ENCODE results near the gene UBFD1.
"Not testable (repeated sequence)": the region's sequence is repeated elsewhere in the genome, so short reads cannot be mapped to it uniquely, and the experiment has no call there.

The UBFD1 gene

DNA sequence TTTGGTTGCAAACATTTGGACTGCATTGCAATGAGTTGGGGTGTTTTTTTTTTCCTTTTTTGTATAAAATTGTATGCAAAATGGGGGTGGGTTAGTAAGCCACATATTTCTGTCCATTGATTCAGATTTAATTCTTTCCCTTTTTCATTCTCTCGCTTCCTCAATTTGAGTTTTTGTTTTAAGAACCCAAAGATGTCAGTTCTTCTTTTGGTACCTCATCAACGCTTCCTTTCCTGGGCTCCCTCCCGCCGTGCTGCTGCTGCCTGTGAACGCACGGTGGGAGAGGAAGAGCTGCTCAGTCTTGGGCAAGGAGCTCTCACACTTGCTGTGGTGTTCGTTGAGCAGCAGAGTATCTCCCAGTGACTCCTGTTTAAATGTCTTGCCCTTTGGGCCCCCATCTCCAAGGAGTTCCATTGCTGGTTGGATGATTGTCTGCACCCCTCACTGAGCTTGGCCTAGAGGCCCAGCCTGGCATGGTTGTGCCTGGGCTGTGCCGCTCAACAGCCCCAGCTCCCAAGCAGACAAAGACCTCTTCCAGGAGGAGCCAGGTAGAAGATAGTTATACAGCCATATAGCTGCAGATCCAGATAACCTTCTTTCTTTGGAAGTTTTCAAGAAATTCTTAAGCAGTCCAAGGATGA lies 13.6 kb downstream of the UBFD1 start:
- DNase-seq, result no peak

DNA sequence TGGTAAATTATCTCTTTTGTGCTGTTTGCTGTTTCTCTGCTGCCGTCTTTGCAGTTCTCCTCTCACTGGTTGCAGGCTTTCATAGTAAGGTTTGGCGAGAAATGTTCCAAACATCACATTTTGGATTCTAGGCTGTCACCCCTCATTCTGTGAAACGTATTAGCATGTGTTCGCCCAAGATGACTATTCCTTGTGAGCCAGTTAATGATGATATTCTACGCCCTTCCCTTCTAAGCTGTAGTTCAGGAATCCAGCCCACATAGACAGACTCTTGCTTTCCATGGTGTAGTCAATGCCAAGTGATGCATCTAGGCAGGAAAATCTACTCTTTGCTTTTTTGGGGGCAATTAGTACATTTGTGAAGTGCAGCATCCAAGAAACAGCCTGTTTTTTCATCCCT lies 14.4 kb downstream of the UBFD1 start:
- no peak for DNase-seq

DNA sequence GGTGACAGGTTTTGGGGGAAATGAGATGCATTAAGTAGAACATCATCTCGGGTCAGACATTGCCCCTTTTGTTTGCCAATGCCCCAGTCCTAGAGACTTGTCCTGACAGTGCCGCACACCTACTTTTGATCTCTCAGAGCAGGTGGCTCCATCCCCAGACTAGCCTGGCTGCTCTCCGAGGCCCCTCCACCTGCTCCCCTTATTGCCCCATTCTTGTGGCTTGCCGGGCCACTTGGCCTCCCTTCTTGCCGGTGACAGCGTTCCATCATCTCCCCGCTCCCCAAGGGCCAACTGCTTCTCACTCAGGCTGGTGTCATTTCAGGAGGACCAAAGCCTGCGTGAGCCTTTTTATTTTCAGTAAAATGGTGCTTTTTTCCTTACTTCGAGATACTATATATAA lies 14.9 kb downstream of the UBFD1 start:
- no peak for DNase-seq

DNA sequence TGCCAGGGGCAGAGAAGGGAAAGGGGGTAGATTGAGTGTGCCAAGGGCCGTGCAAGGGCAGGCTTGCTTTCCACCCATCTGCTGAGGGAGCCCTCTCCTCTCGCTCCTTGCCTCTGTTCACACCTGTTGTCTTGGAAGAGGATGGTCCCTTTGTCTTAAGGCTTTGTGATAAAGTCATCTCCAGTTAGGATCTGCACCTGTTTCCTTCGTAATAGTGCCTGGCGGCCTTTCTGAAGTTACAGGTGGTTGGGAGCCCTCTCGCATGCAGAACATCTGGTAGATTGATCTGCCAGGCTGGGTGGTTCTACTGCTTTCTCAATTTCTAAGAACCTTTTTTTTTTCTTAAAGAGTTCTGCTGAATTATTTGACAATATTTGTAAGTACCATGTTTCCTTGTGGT lies 16.3 kb downstream of the UBFD1 start:
- DNase-seq, result no peak

DNA sequence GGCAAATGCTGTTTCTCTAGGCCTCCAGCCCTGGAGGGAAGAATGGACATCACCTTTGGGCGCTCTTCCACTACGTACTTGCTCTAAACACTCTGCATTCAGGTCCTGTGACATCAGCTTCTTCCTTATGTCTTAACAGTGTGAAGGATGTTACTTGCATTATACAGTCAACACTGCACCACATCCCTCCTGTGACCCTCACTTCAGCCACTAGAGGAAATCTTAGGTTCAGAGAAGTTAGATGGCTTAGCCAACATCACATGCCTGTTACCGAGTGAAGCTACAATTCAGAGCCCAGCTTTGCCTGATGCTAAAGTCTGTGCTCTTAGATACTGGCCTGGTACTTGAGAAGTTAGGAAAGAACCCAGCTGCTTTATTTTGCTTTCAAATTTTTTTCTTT lies 18.3 kb downstream of the UBFD1 start:
- no peak for DNase-seq

- DNase-seq, result no peak
These were observed 20.0 kb downstream of the UBFD1 start for GRCh38 chr16:23577493-23577892.

DNA sequence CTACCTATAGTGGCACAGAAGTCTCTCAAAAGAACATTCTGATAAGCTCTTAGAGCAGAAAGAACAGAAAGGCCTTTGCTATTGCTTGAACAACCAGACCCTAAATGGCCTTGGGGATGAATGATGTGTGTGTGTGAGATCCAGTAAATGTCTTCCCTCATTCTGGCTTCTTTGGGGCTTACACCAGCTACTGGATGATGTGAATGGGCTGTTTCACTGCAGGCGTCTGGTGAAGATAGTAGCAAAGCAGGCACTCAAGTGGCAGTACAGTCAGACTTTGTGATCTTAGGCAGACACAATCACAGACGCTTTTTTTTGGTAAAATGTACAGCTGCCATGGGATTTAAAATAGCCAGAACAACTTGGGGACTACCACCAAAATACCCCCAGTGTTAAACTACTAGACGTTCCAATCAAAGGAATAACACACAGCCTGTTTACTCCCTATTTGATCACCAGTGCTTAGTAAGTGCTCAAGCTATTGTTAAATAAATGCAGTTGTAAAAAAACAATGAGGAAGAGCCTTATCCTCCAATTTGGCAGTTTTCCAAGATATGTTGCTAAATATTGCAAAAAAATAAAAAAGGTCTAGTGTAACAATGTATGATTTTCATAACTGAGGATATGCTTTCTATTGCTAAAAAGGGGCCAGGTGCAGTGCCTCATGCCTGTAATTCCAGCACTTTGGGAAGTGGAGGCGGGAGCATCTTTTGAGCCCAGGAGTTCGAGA lies 20.7 kb downstream of the UBFD1 start:
- no peak for DNase-seq

DNA sequence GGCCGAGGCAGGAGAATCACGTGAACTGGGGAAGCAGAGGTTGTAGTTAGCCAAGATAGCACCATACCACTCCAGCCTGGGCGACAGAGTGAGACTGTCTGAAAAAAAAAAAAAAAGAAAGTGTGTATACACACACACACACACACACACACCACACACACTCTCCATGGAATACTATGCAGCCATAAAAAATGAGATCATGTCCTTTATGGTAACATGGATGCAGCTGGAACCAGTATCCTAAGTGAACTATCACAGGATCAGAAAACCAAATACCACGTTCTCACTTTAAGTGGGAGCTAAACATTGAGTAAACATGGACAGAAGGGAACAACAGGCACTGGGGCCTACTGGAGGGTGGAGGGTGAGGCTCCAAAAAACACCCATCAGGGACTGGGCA lies 21.8 kb downstream of the UBFD1 start:
- no peak for DNase-seq

DNA sequence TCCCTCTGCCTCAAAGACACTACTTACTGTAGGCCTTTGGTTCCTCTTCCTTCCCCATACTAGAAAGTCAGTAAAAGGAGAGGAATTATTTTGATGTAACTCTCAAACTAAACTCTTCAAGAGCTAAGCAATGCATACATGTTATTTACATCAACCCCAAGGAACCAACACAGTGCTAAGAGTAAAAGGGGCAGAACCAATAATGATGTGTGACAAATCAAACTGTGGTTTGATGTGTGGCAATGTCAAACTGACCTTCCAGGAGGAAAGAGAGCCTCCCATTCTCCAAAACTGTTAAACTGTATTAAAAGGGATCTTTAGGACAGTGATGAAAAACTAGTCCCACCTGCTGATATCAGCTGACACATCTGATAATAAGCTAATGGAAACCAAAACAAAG lies 22.9 kb downstream of the UBFD1 start:
- no peak for DNase-seq

DNA sequence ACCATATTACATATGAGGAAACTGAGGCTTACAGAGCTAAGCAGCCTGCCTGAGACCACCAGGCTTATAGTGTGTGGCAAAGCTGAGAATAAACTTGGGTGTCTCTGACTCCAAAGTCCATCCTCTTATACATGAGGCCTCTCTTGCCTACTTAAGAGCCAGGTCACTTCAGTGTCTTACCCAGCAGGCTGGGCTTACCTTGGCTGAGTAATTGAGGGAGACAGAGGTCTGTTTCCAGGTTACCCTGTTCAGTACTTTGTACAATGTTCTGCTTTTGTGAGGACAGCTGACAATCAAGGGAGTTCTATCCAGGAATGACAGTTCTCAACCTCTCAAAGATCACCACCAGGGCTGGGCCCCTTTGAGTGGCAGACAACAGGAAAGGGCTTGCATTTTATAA lies 24.2 kb downstream of the UBFD1 start:
- no peak for DNase-seq

GRCh38 chr16:23583271-23583670 lies 25.7 kb downstream of the UBFD1 start:
- not testable (repeated sequence) for DNase-seq

GRCh38 chr16:23584186-23585076 lies 26.9 kb downstream of the UBFD1 start:
- DNase-seq, result no peak

GRCh38 chr16:23587726-23588125 lies 30.2 kb downstream of the UBFD1 start:
- DNase-seq, result no peak

- DNase-seq, result no peak
These were observed 32.7 kb downstream of the UBFD1 start for GRCh38 chr16:23590181-23590580.

GRCh38 chr16:23594186-23594585 lies 36.7 kb downstream of the UBFD1 start:
- DNase-seq, result no peak

DNA sequence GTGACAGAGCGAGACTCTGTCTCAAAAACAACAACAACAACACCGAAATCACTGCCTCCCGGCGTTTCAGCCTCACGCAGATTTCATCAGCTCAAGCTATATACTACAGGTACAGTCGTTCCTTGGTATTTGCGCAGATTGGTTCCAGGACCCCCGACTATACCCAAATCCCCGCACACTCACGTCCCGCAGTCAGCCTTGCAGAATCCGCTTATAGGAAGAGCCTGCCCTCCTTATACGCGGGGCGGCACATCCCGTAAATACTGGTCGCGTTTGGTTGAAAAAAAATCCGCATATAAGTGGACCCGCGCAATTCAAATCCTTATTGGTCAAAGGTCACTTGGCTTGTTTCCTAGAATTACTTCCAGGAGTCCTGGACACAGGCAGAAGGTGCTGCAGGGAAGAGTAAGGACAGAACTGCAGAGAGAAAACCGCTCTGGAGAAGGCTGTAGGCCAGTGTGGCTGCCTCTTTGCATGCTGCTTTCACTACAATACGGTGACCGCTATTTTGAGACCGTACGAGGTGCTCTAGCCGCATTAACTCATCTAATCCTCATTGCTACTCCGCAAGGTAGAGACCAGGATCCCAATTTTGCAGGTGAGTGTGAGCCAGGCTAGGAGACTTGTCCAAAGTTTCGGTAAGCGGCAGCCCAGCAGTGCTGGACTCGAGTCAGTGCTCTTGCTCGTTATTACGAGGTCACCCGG lies 37.9 kb downstream of the UBFD1 start:
- no peak for DNase-seq

- DNase-seq, result peak; percentile 90
These were observed 38.6 kb downstream of the UBFD1 start, which contains the start of gene NDUFAB1 for GRCh38 chr16:23595951-23596720. TSS of gene NDUFAB1 (minus strand) at chr16:23596316. CDS start at chr16:23596290, 26 bp downstream.

- DNase-seq, result no peak
These were observed 39.7 kb downstream of the UBFD1 start for GRCh38 chr16:23597003-23597756.

GRCh38 chr16:23607726-23608125 lies 50.2 kb downstream of the UBFD1 start:
- DNase-seq, result no peak

DNA sequence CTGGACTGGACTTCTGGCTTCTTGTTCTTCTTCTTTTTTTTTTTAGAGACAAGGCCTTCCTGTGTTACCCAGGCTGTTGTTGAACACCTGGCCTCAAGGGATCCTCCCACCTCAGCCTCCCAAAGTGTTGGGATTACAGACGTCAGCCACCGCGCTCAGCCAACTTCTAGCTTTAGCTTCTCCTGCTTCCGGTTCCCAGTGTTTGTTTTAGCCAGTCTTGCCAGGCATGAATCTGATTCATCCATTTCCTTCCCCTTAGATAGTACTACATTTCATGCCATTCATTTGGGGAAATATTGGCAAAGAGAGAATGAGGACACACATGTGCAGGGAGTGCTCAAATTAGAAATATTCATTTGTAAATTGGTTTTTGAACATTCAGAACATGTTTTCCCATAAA lies 50.7 kb downstream of the UBFD1 start:
- DNase-seq, result no peak

- DNase-seq, result no peak
These were observed 52.4 kb downstream of the UBFD1 start for GRCh38 chr16:23609929-23610328.
